H7 (cell line): ENCODE data around the gene RTL10. TPM values are rescaled to one million over a fixed set of nuclear protein-coding genes. Genes with fewer than 3 reads are reported as not detected.
"Not testable (repeated sequence)": the region's sequence is repeated elsewhere in the genome, so short reads cannot be mapped to it uniquely, and the experiment has no call there.

Source experiments
- DNase-seq: peaks from one replicate; pipeline ENCODE4 v3.0.0; 2012
- H3K27me3 ChIP-seq: 2 replicates; pipeline ENCODE4 v1.6.0; 2011; ENCODE audit warnings: mild to moderate bottlenecking, low read length; ENCODE audit not compliant: control insufficient read depth, insufficient read depth
- H3K36me3 ChIP-seq: replicated peaks from 2 replicates; pipeline ENCODE4 v1.5.1; 2011; ENCODE audit warnings: low read length; ENCODE audit not compliant: control insufficient read depth, insufficient read depth
- H3K4me3 ChIP-seq: 2 replicates; pipeline ENCODE4 v1.5.1; 2011; ENCODE audit warnings: low read depth, mild to moderate bottlenecking, control low read depth, low read length, moderate library complexity; ENCODE audit not compliant: insufficient read depth
- total RNA-seq: library from RNA; depleted of rRNA; stranded (reverse); fragments of >200 nt; shearing (Covaris generic); gene quantifications from 2 replicates; pipeline ENCODE4 v1.2.3, GENCODE V29; 2014

RTL10 gene
- total RNA-seq, 1 experiment from 2014 or later = 12.3 TPM

DNA sequence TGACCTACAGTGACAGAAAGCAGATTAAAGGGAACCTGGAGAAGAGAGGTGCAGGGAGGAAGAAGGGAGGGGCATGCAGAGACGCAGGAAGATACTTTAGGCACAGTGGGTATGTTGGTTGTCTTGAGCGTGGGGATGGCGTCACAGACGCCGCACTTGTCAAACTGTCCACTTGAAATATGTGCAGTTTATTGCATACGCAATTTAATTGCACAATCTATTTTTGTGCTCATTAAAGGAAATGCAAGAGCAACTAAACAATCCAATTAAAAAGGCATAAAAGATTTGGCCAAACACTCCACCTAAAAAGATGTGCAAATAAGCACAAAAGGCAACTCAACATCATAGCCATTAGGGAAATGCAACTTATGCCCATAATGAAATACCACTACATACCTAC is 16.8 kb downstream of the RTL10 start:
- no peak for DNase-seq
- no peak overlapping the region for H3K4me3 ChIP-seq
- no peaks in the 10 kb centered on the region for H3K27me3 ChIP-seq
- H3K36me3 ChIP-seq = no peaks in the 10 kb centered on the region

DNA sequence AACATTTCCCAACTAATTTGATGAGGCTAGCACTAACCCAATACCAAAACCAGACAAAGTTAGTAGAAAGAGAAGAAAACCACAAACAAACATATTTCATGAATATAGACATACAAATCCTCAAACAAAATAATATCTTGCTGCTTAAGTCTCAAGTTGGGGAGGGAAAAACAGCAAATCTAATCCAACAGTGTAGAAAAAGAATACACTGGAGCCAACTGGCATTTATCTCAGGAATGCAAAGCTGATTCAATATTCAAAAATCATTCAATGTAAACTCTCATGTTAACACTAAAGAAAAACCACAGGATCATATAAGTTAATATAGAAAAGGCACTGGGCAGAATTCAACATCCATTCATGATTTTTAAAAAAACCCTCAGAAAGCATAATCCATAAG is 18.2 kb downstream of the RTL10 start:
- Histone ChIP-seq H3K36me3 (no peaks in the 10 kb centered on the region), H3K4me3 (no peak overlapping the region), H3K27me3 (no peaks in the 10 kb centered on the region)
- no peak for DNase-seq

DNA sequence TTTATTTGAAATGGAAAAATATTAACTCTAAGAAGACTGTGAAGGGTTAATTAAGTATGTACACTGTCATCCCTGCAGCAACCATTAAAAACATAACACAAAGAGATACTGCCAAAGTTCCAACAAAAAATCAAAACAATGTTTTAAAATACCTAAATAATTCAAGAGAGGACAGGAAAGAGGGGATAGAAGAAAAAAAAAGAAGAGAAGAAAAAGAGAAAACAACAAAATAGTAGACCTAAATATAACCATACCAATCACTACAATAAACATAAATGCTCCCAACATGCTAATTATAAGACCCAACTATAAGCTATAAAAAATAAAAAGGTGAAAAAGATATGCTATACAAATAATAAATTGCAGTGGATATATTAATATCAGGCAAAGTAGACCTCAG is 20.1 kb downstream of the RTL10 start:
- Histone ChIP-seq H3K27me3 (no peaks in the 10 kb centered on the region), H3K36me3 (no peaks in the 10 kb centered on the region), H3K4me3 (no peak overlapping the region)
- no peak for DNase-seq

DNA sequence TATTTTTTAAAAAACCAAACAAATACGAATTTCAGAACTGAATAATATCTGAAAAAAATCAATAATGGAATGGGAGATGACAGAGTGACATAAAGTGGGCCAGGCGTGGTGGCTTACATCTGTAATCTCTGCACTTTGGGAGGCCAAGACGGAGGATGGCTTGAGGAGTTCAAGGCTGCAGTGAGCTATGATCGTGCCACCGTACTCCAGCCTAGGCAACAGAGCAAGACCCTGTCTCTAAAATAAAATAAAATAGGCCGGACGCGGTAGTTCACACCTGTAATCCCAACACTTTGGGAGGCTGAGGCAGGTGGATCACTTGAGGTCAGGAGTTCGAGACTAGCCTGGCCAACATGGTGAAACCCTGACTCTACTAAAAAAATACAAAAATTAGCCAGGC is 21.3 kb downstream of the RTL10 start:
- not testable (repeated sequence) for H3K4me3 ChIP-seq, H3K36me3 ChIP-seq, H3K27me3 ChIP-seq, DNase-seq

DNA sequence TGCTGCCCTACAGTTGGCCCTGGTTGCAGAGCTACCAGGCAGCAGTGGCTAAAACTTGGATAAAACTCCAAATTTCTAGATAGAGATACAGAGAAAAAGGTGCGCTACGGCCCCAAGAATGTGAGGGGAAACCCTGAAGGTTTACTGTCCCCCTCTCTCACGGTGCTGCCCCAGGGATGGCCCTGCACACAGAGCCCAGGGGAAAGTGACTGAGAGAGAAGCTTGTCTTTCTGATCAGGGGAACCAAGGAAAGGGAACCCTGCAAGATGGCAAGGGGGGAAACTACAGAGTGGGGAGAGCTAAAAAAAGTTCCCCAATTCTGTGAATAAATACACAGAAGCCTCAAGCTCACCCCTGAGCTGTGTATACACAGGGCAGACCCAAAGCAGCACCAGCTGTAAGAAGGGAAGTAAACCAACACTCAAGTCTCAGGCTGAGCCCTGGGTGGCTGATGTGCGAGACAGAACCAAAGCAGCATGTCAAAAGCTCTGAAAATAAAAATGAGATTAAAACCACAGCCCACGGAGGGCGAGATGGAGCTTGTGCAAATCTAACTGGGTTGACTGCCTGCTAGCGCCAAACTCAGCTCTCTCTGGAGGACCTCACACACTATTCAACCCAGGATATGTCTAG is 22.1 kb downstream of the RTL10 start:
- peak; percentile 19 for DNase-seq
- H3K4me3 ChIP-seq = no peak overlapping the region
- no peaks in the 10 kb centered on the region for H3K27me3 ChIP-seq
- H3K36me3 ChIP-seq = no peaks in the 10 kb centered on the region

DNA sequence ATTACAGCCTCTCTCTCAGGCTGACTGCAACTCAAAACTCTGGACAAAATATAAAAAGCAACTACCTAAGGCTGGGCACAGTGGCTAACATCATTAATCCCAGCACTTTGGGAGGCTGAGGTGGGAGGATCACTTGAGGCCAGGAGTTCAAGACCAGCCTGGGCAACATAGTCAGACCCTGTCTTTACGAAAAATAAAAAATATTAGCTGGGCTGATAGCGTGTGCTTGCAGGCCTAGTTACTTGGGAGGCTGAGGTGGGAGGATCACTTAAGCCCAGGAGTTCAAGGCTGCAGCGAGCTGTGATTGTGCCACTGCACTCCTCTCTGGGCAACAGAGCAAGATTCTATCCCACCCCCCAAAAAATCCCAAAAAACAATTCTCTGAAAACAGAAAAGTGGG is 22.7 kb downstream of the RTL10 start:
- H3K36me3 ChIP-seq, DNase-seq, H3K27me3 ChIP-seq, H3K4me3 ChIP-seq: not testable (repeated sequence)

DNA sequence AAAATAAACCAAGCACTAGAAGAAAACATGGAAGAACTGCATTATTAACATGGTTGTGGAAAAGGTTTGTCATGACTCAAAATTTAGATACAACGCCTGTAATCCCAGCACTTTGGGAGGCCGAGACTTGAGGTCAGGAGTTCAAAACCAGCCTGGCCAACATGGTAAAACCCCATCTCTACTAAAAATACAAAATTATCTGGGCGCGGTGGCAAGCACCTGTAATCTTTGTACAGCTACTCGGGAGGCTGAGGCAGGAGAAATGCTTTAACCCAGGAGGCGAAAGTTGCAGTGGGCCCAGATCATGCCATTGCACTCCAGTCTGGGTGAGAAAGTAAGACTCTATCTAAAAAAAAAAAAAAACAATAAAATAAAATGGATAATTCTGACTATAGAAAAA is 23.7 kb downstream of the RTL10 start:
- Histone ChIP-seq H3K36me3 (no peaks in the 10 kb centered on the region), H3K27me3 (no peaks in the 10 kb centered on the region), H3K4me3 (no peak overlapping the region)
- no peak for DNase-seq

DNA sequence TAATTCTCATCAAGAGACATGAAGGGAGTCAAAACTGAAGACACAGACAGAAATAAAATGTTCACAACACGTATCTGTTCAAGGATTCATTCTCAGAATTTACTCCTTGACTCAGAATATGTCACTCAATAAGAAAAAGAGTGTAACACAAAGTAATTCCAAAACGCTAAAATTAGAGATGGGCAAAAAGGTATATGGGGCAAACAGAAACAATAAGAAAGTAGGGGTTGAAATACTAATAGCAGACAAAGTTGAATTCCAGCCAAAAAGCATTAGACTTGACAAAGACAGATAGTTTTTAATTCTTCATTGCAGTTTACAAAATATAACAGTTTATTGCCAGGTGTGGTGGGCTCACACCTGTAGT is 26.7 kb downstream of the RTL10 start:
- H3K4me3 ChIP-seq = no peak overlapping the region
- no peaks in the 10 kb centered on the region for H3K36me3 ChIP-seq
- DNase-seq = no peak
- no peaks in the 10 kb centered on the region for H3K27me3 ChIP-seq

DNA sequence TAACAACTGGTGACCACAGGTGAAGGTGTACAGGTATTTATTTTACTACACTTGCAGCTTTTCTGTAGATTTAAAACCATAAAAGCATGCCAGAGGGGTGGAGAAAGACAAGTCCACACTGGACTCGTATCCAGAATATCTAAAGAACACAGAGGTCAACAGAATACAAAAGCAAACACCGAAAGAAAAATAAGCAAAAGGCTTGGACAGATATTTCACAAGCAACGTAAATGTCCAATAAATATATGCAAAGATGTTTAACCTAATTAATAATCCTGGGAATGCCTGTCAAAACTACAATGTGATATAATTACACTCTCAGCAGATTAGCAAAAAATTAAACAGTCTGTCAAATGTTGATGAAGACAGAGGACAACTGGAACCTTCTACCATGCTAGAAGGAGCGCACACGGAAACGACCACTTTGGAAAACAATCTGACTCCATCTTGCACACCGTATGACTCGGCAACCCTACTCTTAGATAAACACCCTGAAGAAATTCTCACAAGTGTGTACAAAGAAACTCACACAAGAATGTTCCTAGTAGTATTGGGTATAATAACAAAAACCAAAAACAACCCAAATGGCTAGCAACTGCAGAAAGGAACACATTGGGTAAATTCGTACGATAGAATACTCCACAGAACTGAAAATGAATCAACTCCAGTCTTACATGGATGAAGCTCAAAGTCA is 27.2 kb downstream of the RTL10 start:
- no peaks in the 10 kb centered on the region for H3K27me3 ChIP-seq
- no peak for DNase-seq
- no peaks in the 10 kb centered on the region for H3K36me3 ChIP-seq
- no peak overlapping the region for H3K4me3 ChIP-seq

DNA sequence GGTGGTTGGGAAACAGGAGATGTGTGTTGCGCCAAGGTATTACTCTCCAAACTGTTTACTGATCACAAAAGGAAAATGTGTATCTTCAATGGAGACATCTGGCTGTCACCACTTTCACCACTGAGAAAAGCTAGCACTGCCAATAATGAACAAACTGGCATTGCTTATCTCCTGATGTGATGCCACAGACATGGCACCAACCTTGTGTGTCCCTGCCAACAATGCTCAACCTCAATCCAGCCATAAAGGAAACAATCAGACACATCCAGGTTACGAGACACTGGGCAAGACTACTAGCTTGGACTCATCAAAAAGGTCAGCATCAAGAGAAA is 28.1 kb downstream of the RTL10 start:
- no peaks in the 10 kb centered on the region for H3K36me3 ChIP-seq
- H3K27me3 ChIP-seq = no peaks in the 10 kb centered on the region
- H3K4me3 ChIP-seq = no peak overlapping the region
- DNase-seq = no peak

DNA sequence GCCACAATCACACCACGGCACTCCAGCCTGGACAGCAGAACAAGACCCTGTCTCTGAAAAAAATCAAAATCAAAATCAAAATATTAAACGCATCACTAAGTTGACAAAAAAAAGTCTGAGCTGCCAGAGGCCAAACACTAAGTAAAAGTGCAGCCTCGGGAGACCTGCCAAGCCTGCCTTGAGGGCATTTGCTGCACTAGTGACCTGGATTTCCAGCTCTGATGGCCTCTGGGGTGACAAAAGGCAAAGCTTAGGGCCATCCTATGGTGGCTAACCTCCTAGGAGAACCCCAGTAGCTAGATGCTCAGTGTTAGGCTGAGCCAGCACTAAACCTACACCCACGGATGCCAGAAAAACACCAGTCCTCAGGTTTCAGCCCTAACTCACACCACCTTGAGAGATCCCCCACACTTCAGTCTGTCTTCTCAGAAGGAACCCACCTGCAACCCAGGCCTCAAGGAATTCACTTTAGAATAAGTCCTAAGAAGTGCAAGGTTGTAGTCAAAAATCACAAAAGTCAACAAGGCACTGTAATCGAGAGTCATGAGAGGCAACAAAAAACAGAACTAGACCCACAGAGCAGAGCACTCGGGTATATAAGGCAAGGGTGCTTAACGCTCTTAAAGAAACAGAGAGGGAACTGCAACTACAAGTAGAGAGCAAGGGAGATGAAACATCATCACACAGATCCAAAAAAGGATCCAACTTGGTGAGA is 28.6 kb downstream of the RTL10 start:
- Histone ChIP-seq H3K36me3 (no peaks in the 10 kb centered on the region), H3K27me3 (no peaks in the 10 kb centered on the region), H3K4me3 (no peak overlapping the region)
- peak; percentile 7 for DNase-seq

DNA sequence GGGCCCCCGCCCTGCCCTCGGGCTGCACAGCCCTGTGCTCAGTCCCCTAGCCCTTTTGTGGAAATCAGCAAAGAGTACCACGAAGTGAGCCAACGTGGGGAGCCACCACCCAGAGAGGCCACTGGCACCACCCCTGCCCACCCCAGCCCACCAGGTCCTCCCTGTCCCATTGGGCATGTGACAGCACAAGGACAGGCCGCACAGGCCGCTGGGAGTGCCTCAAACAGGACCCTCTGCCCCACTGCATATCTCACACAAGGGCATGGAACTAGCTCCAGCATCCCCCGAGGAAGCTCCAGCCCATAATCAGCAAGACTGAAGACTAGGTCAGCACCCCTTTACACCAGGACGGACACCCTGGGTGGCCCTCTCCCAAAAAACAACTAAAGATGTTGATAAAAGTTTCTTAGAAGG is 29.7 kb downstream of the RTL10 start:
- Histone ChIP-seq H3K27me3 (no peaks in the 10 kb centered on the region), H3K36me3 (no peaks in the 10 kb centered on the region), H3K4me3 (no peak overlapping the region)
- DNase-seq = no peak

DNA sequence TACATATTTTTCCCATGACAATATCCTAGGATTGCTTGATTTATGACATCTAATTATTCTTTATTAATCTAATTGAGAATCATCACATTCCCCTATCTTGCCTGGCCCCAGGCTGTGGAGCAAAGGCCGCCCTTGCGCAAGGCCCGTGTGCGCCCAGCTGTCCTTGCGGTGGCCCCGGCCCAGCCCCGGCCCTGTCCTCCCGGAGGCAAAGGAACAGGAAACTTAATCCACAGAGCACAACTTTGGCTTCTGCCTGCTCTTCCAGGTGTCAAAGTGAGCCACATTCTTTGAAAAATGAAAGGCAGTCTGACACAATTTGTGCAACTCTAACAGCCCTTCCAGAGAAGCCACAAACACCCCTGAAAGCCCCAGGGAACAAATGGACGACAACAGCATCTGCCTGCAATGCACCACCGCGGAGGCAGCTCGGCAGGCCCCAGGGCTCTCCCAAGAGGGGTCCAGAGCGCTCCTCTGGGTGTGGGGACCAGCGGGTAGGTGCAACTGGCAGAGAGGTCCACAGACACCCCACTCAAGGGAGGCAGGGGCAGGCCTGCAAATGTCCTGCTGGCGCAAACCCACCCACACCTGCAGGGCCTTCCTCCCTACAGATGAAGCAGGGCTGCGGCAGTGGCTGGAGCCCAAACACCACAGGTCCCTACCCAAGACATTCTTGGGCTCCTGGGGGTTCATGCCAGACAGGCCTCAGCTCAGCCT is 30.3 kb downstream of the RTL10 start:
- Histone ChIP-seq H3K4me3 (no peak overlapping the region), H3K36me3 (no peaks in the 10 kb centered on the region), H3K27me3 (no peaks in the 10 kb centered on the region)
- peak; percentile 60 for DNase-seq

DNA sequence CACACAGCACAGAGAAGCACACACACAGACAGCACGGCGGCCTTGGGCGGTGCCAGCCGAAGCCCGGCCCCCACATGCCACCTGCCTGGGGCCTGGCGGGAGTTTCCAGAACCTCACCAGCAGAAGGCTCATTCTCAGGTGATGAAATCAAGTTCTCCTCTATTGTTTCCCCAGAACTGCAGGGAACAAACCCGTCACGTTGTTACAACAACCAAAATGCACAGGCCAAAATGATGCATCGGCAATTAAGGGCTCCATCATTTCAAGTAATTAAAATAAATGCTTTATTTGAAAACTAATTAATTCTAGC is 30.8 kb downstream of the RTL10 start:
- Histone ChIP-seq H3K36me3 (no peaks in the 10 kb centered on the region), H3K27me3 (no peaks in the 10 kb centered on the region), H3K4me3 (no peak overlapping the region)
- peak; percentile 66 for DNase-seq
